Fibroblast of skin of right quadriceps (primary cell): ENCODE data around the gene ZNF197.
"Not testable (repeated sequence)": the region's sequence is repeated elsewhere in the genome, so short reads cannot be mapped to it uniquely, and the experiment has no call there.

Experiments
- DNase-seq: peaks from one replicate; pipeline ENCODE4 v3.0.0-alpha.2; 2013

Gene ZNF197

DNA sequence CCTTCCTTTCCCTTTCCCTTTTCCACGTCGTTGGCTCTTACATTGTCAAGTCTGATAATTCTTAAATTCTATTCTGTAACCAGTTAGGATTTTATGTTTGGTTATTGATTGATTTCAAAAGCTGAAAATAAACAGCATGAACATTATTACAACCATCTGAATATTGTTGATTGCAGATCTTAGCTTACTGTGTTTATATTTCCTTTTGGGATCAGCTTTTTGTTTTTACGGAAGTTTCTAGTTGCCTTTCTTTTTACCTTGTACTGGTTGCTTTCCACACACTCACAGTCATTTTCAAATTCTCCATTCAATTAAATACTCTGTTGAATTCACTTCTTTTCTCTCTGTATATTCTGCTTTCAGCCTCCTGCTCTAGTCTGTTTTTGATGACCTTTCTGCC lies 40.3 kb downstream of the ZNF197 start:
- no peak for DNase-seq

DNA sequence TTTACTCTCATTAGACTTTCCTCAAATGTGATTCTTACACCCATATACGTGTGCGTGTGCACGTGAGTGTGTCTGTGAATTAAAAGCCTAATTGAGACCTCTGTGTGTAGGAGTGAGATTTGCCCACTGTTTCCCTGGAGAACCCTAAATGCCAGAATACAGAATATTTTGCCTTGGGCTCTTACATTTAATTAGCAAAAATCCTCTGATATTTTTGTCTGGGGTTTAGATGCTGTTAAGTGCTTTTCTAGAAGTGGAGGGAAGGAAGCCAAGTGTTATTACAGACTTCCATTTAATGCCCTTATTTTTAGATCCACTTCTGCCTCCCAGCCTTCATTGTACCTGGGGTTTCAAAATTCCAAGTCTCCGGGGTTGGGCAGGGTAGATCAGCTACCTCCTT lies 41.5 kb downstream of the ZNF197 start:
- DNase-seq: no peak

DNA sequence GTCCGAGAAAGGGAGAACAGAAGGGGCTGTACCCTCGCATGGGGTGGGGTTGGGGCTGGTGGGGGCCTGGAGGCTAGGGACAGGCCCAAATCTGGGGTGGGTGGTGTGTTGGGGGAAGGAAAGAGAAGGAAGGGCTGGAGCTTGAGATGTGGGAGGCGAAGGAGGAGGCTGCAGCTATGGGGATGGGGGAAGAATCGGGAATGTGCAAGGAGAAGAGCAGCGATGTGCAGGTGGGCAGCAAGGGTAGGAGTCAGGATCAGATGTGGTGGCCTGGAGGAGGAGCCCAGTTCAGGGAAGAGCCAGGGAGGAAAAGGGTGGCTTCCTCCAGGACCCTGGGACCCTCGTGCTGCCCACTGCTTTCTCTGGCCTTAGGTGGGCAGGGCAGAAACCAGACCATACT lies 44.9 kb downstream of the ZNF197 start:
- no peak for DNase-seq

DNA sequence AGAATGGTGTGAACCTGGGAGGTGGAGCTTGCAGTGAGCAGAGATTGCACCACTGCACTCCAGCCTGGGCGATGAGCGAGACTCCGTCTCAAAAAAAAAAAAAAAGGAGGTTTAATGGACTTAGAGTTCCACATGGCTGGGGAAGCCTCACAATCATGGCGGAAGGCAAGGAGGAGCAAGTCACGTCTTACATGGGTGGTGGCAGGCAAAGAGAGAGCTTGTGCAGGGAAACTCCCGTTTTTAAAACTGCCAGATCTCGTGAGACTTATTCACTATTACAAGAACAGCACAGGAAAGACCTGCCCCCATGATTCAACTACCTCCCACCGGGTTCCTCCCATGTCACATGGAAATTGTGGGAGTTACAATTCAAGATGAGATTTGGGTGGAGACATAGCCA lies 48.6 kb downstream of the ZNF197 start:
- not testable (repeated sequence) for DNase-seq

DNA sequence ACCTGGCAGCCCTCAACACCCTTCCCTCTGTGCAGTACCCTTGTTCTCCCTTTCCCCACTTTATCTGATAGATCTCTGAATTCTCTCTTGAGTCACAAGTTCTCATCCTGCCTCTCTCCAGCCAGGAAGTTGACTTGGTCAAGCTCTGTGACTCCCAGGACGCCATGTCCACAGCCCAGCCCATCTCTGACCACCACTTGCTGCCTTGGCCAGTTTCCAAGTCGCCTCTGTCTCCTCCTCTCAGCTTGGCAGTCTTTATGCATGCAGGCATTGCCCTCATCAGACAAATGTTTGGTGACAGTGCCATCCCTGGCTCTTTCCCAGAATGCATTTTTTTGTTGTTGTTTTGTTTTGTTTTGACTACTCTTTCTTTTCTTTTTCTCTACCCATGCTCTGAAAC lies 49.4 kb downstream of the ZNF197 start:
- DNase-seq: no peak

DNA sequence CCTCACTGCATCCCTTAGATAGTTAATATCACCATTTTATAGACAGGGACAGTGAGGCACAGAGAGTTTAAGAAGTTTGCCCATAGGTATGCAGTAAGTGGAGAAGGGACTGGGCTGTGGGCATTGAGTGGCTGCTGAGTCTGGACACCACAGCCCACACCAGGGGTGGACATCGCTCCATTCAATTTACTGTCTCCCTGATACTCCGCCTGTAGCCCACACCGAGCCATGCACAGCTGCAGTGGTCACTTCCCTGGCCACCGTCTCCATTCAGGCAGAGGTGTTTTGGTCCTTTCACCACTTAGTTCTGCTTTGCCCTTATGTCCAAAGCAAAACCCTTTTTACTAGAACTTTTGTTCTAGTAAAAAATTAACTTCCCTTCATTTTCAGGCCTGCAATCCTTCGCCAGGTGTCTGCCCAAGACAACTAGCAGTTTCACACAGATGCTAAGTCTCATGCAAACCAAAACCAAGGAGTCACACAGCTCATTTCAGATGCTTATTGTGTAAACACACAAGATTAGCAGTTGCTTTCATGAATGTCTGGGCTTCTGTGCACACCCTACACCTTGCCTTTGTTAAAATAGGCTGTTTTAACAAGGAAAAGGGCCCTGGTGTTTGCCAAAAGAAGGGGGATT lies 53.8 kb downstream of the ZNF197 start:
- DNase-seq: no peak

DNA sequence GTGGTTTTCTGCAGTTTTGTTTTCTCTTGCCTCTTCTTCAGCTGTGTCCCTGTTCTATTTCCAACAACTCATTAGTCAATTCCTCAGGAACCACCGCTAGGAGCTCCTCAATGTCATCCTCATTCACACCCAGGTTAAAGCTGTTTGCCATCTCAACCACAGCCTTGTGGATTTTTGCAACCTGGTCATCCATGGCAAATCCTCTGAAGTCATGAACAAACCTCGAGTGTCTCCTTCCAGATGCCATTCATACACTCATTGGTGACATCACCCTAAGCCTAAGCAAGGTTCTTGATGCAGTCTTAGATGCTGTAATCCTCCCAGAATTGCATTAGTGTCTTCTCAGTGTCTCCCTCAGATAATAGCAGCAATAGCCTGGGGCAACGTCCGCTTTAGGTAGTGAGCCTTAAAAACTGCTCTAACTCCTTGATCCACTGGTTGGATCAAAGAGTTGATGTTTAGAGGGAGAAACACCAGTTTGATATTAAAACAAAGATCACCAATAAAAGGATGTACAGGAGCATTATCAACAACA lies 56.2 kb downstream of the ZNF197 start:
- no peak for DNase-seq

DNA sequence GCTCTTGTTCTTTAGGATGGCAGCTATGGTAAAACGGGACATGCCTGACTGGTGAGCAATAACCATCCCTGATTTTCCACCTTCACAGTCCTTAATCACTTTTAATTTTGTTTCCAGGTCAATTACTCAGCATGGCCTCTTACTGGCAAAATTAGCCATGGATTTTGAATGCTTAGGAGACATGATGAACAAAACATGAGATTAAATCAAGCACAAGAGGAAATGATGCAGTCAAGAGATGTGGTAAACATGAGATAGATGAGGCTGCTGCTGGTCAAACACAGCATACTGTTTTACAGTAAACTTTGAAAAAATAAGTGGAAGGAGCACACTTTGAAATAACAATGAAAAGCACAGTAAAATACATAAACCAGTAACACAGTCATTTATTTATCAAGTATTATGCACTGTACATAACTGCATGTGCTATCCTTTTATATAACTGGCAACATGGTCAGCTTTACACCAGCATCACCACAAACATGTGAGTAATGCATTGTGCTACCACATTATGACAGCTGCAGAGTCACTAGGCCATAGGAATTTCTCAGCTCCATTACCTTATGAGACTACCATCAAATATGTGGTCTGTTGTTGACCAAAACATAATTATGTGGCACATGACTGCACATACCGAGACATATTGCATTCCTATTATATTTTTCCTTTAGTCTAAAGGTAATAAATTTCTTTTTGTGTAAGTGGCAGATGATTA lies 57.5 kb downstream of the ZNF197 start:
- DNase-seq: peak; percentile 30

DNA sequence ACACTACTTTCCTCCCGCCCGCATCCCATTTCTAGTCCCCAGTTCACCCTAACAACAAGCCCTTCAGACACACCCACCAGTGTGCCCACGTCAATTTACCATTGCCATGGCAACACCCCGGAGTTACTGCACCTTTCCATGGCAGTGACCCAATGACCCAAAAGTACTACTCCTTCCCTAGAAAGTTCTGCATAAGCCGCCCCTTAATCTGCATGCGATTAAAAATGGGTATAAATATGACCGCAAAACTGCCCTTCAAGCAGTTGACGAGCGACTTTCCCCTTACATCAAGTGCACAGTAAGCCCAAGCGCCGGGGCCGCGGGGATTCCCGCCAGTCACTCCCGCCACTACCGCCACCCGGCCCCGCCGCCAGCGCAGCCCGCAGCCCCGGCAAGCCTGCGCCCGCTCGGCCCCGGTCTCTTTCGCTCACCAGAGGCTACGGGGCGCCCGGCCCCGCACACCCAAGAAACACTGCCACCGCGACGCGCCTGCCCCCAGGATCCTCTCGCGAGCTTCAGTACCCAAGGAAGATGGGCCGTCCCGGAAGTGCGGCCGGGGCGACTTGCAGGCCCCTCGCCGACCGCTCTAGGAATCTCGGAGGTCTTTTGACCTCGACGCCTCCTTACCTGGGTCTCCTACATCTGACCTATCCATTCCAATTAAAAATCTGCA lies 60.4 kb downstream of the ZNF197 start:
- peak; percentile 82 for DNase-seq

DNA sequence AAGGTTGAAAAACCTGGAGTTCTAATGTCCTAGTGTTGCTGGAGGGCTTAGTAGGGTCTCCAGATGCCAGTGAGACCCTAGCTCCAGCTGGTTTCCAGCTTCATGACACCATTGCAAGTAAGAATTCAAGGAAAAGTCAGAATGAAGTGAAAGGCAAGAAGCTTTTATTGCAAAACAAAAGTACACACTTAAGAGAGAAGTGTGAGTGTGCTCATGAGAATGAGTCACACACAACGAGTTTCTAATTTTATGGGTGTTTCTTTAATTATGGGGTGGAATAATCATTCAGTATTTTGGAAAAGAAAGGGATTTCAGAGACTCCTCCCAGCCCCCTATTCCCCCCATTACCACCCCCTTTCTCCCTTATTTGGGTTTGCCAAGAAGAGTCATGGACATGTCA lies 63.1 kb downstream of the ZNF197 start:
- no peak for DNase-seq
